ENCODE results near the gene TMEFF2. TPM values are rescaled to one million over a fixed set of nuclear protein-coding genes. Genes with fewer than 3 reads are reported as not detected.
"Not testable (repeated sequence)": the region's sequence is repeated elsewhere in the genome, so short reads cannot be mapped to it uniquely, and the experiment has no call there.

TMEFF2 gene
- total RNA-seq, 1 experiment from 2014 or later: not detected

- DNase-seq (ENCODE audit: low read depth): no peak
Measured at GRCh38 chr2:191931329-191931728, 263.4 kb downstream of the TMEFF2 start.

GRCh38 chr2:191930205-191930604, 264.5 kb downstream of the TMEFF2 start:
- no peak for DNase-seq (ENCODE audit: low read depth)

- DNase-seq (ENCODE audit: low read depth): no peak
Measured at GRCh38 chr2:191929288-191929687, 265.4 kb downstream of the TMEFF2 start.

- DNase-seq (ENCODE audit: low read depth): peak; percentile 74
Measured at GRCh38 chr2:191927991-191928390, 266.7 kb downstream of the TMEFF2 start.

GRCh38 chr2:191927319-191927867, 267.3 kb downstream of the TMEFF2 start:
- DNase-seq (ENCODE audit: low read depth): peak; percentile 92

GRCh38 chr2:191926671-191927070, 268.1 kb downstream of the TMEFF2 start:
- no peak for DNase-seq (ENCODE audit: low read depth)

GRCh38 chr2:191923652-191923997, 271.1 kb downstream of the TMEFF2 start:
- DNase-seq (ENCODE audit: low read depth): no peak

GRCh38 chr2:191922736-191923651, 271.7 kb downstream of the TMEFF2 start:
- no peak for DNase-seq (ENCODE audit: low read depth)

GRCh38 chr2:191921650-191922049, 273.1 kb downstream of the TMEFF2 start:
- not testable (repeated sequence) for DNase-seq (ENCODE audit: low read depth)

GRCh38 chr2:191920502-191920901, 274.2 kb downstream of the TMEFF2 start:
- no peak for DNase-seq (ENCODE audit: low read depth)

- DNase-seq (ENCODE audit: low read depth): no peak
Measured at GRCh38 chr2:191917967-191918651, 276.6 kb downstream of the TMEFF2 start.

GRCh38 chr2:191917430-191917881, 277.3 kb downstream of the TMEFF2 start:
- DNase-seq (ENCODE audit: low read depth): no peak

GRCh38 chr2:191916826-191917225, 277.9 kb downstream of the TMEFF2 start:
- DNase-seq (ENCODE audit: low read depth): no peak

- no peak for DNase-seq (ENCODE audit: low read depth)
Measured at GRCh38 chr2:191915750-191916149, 279.0 kb downstream of the TMEFF2 start.

GRCh38 chr2:191913796-191914195, 280.9 kb downstream of the TMEFF2 start:
- no peak for DNase-seq (ENCODE audit: low read depth)

GRCh38 chr2:191912764-191913163, 282.0 kb downstream of the TMEFF2 start:
- DNase-seq (ENCODE audit: low read depth): no peak

GRCh38 chr2:191910518-191910917, 284.2 kb downstream of the TMEFF2 start:
- DNase-seq (ENCODE audit: low read depth): peak; percentile 48

- no peak for DNase-seq (ENCODE audit: low read depth)
Measured at GRCh38 chr2:191908874-191909273, 285.9 kb downstream of the TMEFF2 start.

- no peak for DNase-seq (ENCODE audit: low read depth)
Measured at GRCh38 chr2:191907545-191907944, 287.2 kb downstream of the TMEFF2 start.

GRCh38 chr2:191907091-191907490, 287.6 kb downstream of the TMEFF2 start:
- no peak for DNase-seq (ENCODE audit: low read depth)

- DNase-seq (ENCODE audit: low read depth): no peak
Measured at GRCh38 chr2:191905336-191905735, 289.4 kb downstream of the TMEFF2 start.

GRCh38 chr2:191901031-191901430, 293.7 kb downstream of the TMEFF2 start:
- no peak for DNase-seq (ENCODE audit: low read depth)

- DNase-seq (ENCODE audit: low read depth): peak; percentile 71
Measured at GRCh38 chr2:191899410-191899809, 295.3 kb downstream of the TMEFF2 start.

All from Daoy (cell line).